HepG2 (cell line): ENCODE data around the gene GCLC.

Experiments
- ATF6 ChIP-seq: sonication (generic); formaldehyde crosslinking; conservative IDR thresholded peaks from 2 replicates; pipeline ENCODE4 v1.4.0; 2020; ENCODE audit warnings: missing genetic modification reagents
- CEBPG ChIP-seq: IDR thresholded peaks from 2 replicates; pipeline ENCODE4 v1.6.1; 2016
- CTCF ChIP-seq: sonication (generic); formaldehyde crosslinking; IDR thresholded peaks from 2 replicates; pipeline ENCODE4 v1.5.0; 2020; ENCODE audit warnings: mild to moderate bottlenecking, missing genetic modification reagents, moderate library complexity
- GMEB1 ChIP-seq: sonication (generic); formaldehyde crosslinking; IDR thresholded peaks from 2 replicates; pipeline ENCODE4 v1.5.1; 2020; ENCODE audit warnings: missing genetic modification reagents, mild to moderate bottlenecking, borderline replicate concordance
- IRF9 ChIP-seq: sonication (generic); formaldehyde crosslinking; IDR thresholded peaks from 2 replicates; pipeline ENCODE4 v1.8.0; 2022; ENCODE audit warnings: missing genetic modification reagents, mild to moderate bottlenecking, borderline replicate concordance
- PHF20 ChIP-seq: sonication (generic); formaldehyde crosslinking; IDR thresholded peaks from 2 replicates; pipeline ENCODE4 v1.5.0; 2020; ENCODE audit warnings: mild to moderate bottlenecking, missing genetic modification reagents
- RFX5 ChIP-seq: IDR thresholded peaks from 2 replicates; pipeline ENCODE4 v1.6.1; 2011; ENCODE audit warnings: low read depth, low read length, improper control_type of control experiment
- ZNF780A ChIP-seq: sonication (generic); formaldehyde crosslinking; IDR thresholded peaks from 2 replicates; pipeline ENCODE4 v1.8.0; 2022; ENCODE audit warnings: mild to moderate bottlenecking, missing genetic modification reagents, moderate library complexity

- TF ChIP-seq GMEB1 (CRISPR knock-in tag) = no peak
- TF ChIP-seq CTCF (CRISPR knock-in tag) = no peak
- TF ChIP-seq IRF9 = no peak
- no peak for TF ChIP-seq ATF6 (CRISPR knock-in tag)
- no peak for TF ChIP-seq PHF20 (CRISPR knock-in tag)
- TF ChIP-seq RFX5 = no peak
- no peak for TF ChIP-seq CEBPG (CRISPR knock-in tag)
- no peak for TF ChIP-seq ZNF780A (CRISPR knock-in tag)
Observed at GRCh38 chr6:53526000-53526399, 18.9 kb downstream of the GCLC start.
